Stomach smooth muscle (tissue), 2 donors: ENCODE data around the gene AVP.
"Not testable (repeated sequence)": the region's sequence is repeated elsewhere in the genome, so short reads cannot be mapped to it uniquely, and the experiment has no call there.

Source experiments
- H3K27ac ChIP-seq: one replicate; pipeline ENCODE4 v1.7.0; 2013; ENCODE audit warnings: mild to moderate bottlenecking, low read length, inconsistent platforms
- H3K27me3 ChIP-seq, 2 donors: one replicate each; pipeline ENCODE4 v1.7.0; 2013; ENCODE audit warnings: low read length in 2 of 2; ENCODE audit not compliant: insufficient read depth in 2 of 2, control insufficient read depth in 1 of 2
- H3K36me3 ChIP-seq, 2 donors: one replicate each; pipeline ENCODE4 v1.7.0; 2013; ENCODE audit warnings: low read length in 2 of 2; ENCODE audit not compliant: control insufficient read depth in 2 of 2, insufficient read depth in 2 of 2
- H3K4me1 ChIP-seq: one replicate; pipeline ENCODE4 v1.7.0; 2013; ENCODE audit warnings: low read length; ENCODE audit not compliant: control insufficient read depth, insufficient read depth
- H3K4me3 ChIP-seq, 2 donors: one replicate each; pipeline ENCODE4 v1.7.0; 2013; ENCODE audit warnings: low read length in 2 of 2
- H3K9ac ChIP-seq, 2 donors: one replicate each; pipeline ENCODE4 v1.7.0; 2013; ENCODE audit warnings: low read length in 2 of 2, mild to moderate bottlenecking in 1 of 2
- H3K9me3 ChIP-seq, 2 donors: one replicate each; pipeline ENCODE4 v1.7.0; 2013; ENCODE audit warnings: low read length in 2 of 2; ENCODE audit not compliant: control insufficient read depth in 2 of 2
- donor health status: healthy.
- donor health status: Pancreatic carcinoma.

AVP gene

GRCh38 chr20:3084283-3084985, at the start of gene AVP:
Gene AVP (minus strand): TSS chr20:3084724. CDS start chr20:3084674, 50 bp downstream.
- Histone ChIP-seq H3K4me1 (no peaks in the 10 kb centered on the region), H3K27me3 (peaks cover 22 to 37% of the 10 kb centered on the region in 2 donors), H3K36me3 (no peaks in the 10 kb centered on the region), H3K27ac (no peak within 1 kb of the TSS), H3K9ac (no peak within 1 kb of the TSS), H3K9me3 (no peaks in the 10 kb centered on the region), H3K4me3 (no peak within 1 kb of the TSS)

- no peak overlapping the region for H3K9ac ChIP-seq
- H3K4me3 ChIP-seq: no peak overlapping the region
- H3K9me3 ChIP-seq: no peaks in the 10 kb centered on the region
- no peaks in the 10 kb centered on the region for H3K27me3 ChIP-seq
- no peaks in the 10 kb centered on the region for H3K4me1 ChIP-seq
- peaks cover 0 to 5% of the 10 kb centered on the region in 2 donors for H3K36me3 ChIP-seq
- H3K27ac ChIP-seq: no peak overlapping the region
These were observed 49.6 kb upstream of the AVP start for GRCh38 chr20:3134151-3134550.

- Histone ChIP-seq H3K9ac (no peak overlapping the region), H3K27me3 (no peaks in the 10 kb centered on the region), H3K36me3 (peaks cover 0 to under 1% of the 10 kb centered on the region in 2 donors), H3K4me3 (no peak overlapping the region), H3K4me1 (no peaks in the 10 kb centered on the region), H3K9me3 (no peaks in the 10 kb centered on the region), H3K27ac (no peak overlapping the region)
These were observed 48.6 kb upstream of the AVP start for GRCh38 chr20:3133155-3133554.

GRCh38 chr20:3130051-3130600, 45.6 kb upstream of the AVP start:
- Histone ChIP-seq H3K4me1 (peaks cover 3% of the 10 kb centered on the region), H3K9ac (no peak overlapping the region), H3K27me3 (no peaks in the 10 kb centered on the region), H3K9me3 (no peaks in the 10 kb centered on the region), H3K4me3 (no peak overlapping the region), H3K27ac (no peak overlapping the region), H3K36me3 (no peaks in the 10 kb centered on the region)

- Histone ChIP-seq H3K27me3 (no peaks in the 10 kb centered on the region), H3K9ac (no peak overlapping the region), H3K36me3 (no peaks in the 10 kb centered on the region), H3K4me3 (no peak overlapping the region), H3K4me1 (peaks cover 3% of the 10 kb centered on the region), H3K27ac (no peak overlapping the region), H3K9me3 (no peaks in the 10 kb centered on the region)
These were observed 44.6 kb upstream of the AVP start for GRCh38 chr20:3129094-3129493.

- Histone ChIP-seq H3K9ac (no peak overlapping the region), H3K27me3 (no peaks in the 10 kb centered on the region), H3K4me3 (no peak overlapping the region), H3K9me3 (no peaks in the 10 kb centered on the region), H3K27ac (no peak overlapping the region), H3K4me1 (peaks cover 3% of the 10 kb centered on the region), H3K36me3 (no peaks in the 10 kb centered on the region)
These were observed 43.9 kb upstream of the AVP start for GRCh38 chr20:3128275-3128984.

GRCh38 chr20:3126527-3126859, 42.0 kb upstream of the AVP start:
- H3K9me3 ChIP-seq: no peaks in the 10 kb centered on the region
- no peak overlapping the region for H3K27ac ChIP-seq
- H3K4me1 ChIP-seq: peaks cover 3% of the 10 kb centered on the region
- peaks cover 13 to 15% of the 10 kb centered on the region in 2 donors for H3K36me3 ChIP-seq
- H3K9ac ChIP-seq: no peak overlapping the region
- H3K27me3 ChIP-seq: no peaks in the 10 kb centered on the region
- no peak overlapping the region for H3K4me3 ChIP-seq

- not testable (repeated sequence) for H3K9me3 ChIP-seq, H3K27ac ChIP-seq, H3K9ac ChIP-seq, H3K27me3 ChIP-seq, H3K4me1 ChIP-seq, H3K4me3 ChIP-seq
- H3K36me3 ChIP-seq: peaks cover 18% of the 10 kb centered on the region in 2 donors
These were observed 41.4 kb upstream of the AVP start for GRCh38 chr20:3125776-3126526.

- not testable (repeated sequence) for H3K9ac ChIP-seq, H3K27ac ChIP-seq, H3K4me1 ChIP-seq, H3K27me3 ChIP-seq, H3K4me3 ChIP-seq, H3K9me3 ChIP-seq
- peaks cover 22% of the 10 kb centered on the region in 2 donors for H3K36me3 ChIP-seq
These were observed 40.4 kb upstream of the AVP start for GRCh38 chr20:3124773-3125560.

GRCh38 chr20:3124163-3124562, 39.6 kb upstream of the AVP start:
- not testable (repeated sequence) for H3K27ac ChIP-seq

More at GRCh38 chr20:3124163-3124562, 39.6 kb upstream of the AVP start:
- H3K4me3 ChIP-seq, H3K9ac ChIP-seq, H3K9me3 ChIP-seq, H3K4me1 ChIP-seq, H3K27me3 ChIP-seq: not testable (repeated sequence)
- peaks cover 22 to 24% of the 10 kb centered on the region in 2 donors for H3K36me3 ChIP-seq
